Stimulated activated CD8-positive, alpha-beta memory T cell treated with anti-CD3 and anti-CD28 coated beads, Interleukin-7, amount 100 ng/mL, for 1 hour (primary cell): ENCODE data around the gene PRKCA.
"Not testable (repeated sequence)": the region's sequence is repeated elsewhere in the genome, so short reads cannot be mapped to it uniquely, and the experiment has no call there.

Experiments
- DNase-seq, 2 donors: peaks; one replicate each; pipeline ENCODE4 v3.0.0-alpha.2; 2020; ENCODE audit warnings: low read depth in 2 of 2

PRKCA gene

GRCh38 chr17:66324381-66325004 lies 22.1 kb downstream of the PRKCA start:
- DNase-seq: not testable (repeated sequence)

- DNase-seq: no peak
Measured at GRCh38 chr17:66326476-66327047, 24.1 kb downstream of the PRKCA start.

- no peak for DNase-seq
Measured at GRCh38 chr17:66330646-66331037, 28.2 kb downstream of the PRKCA start.

- no peak for DNase-seq
Measured at GRCh38 chr17:66331038-66331816, 28.8 kb downstream of the PRKCA start.

GRCh38 chr17:66335797-66336196 lies 33.4 kb downstream of the PRKCA start:
- DNase-seq: no peak

- DNase-seq: no peak
Measured at GRCh38 chr17:66337268-66337667, 34.9 kb downstream of the PRKCA start.

- DNase-seq: no peak
Measured at GRCh38 chr17:66337866-66338485, 35.6 kb downstream of the PRKCA start.

- DNase-seq: no peak
Measured at GRCh38 chr17:66338937-66339336, 36.5 kb downstream of the PRKCA start.

GRCh38 chr17:66339561-66339960 lies 37.1 kb downstream of the PRKCA start:
- DNase-seq: no peak

GRCh38 chr17:66340720-66341119 lies 38.3 kb downstream of the PRKCA start:
- no peak for DNase-seq

- no peak for DNase-seq
Measured at GRCh38 chr17:66341462-66341861, 39.0 kb downstream of the PRKCA start.

- not testable (repeated sequence) for DNase-seq
Measured at GRCh38 chr17:66342263-66342662, 39.9 kb downstream of the PRKCA start.

GRCh38 chr17:66343531-66344078 lies 41.2 kb downstream of the PRKCA start:
- DNase-seq: no peak

- DNase-seq: no peak
Measured at GRCh38 chr17:66344473-66344872, 42.1 kb downstream of the PRKCA start.

GRCh38 chr17:66345264-66345663 lies 42.9 kb downstream of the PRKCA start:
- DNase-seq: no peak

- DNase-seq: not testable (repeated sequence)
Measured at GRCh38 chr17:66345949-66346638, 43.7 kb downstream of the PRKCA start.

- DNase-seq: no peak
Measured at GRCh38 chr17:66347661-66348514, 45.5 kb downstream of the PRKCA start.

GRCh38 chr17:66348584-66349165 lies 46.3 kb downstream of the PRKCA start:
- DNase-seq: no peak

- DNase-seq: no peak
Measured at GRCh38 chr17:66349521-66350254, 47.3 kb downstream of the PRKCA start.

GRCh38 chr17:66350576-66350975 lies 48.2 kb downstream of the PRKCA start:
- DNase-seq: not testable (repeated sequence)
